Sigmoid colon (tissue), 7 donors: ENCODE results near the gene ZNF319. TPM values are rescaled to one million over a fixed set of nuclear protein-coding genes. Genes with fewer than 3 reads are reported as not detected.

ENCODE experiments used
- DNase-seq: peaks from one replicate; pipeline ENCODE4 v3.0.0-alpha.2; 2019
- H3K27ac ChIP-seq, 4 donors: fragments of 200-600 bp; sonication (generic); one replicate each; pipeline ENCODE4 v1.5.1; 2016 to 2019; ENCODE audit warnings: mild to moderate bottlenecking in 1 of 4
- H3K27me3 ChIP-seq, 3 donors: fragments of 200-600 bp; sonication (generic); one replicate each; pipeline ENCODE4 v1.5.1; 2019; ENCODE audit warnings: mild to moderate bottlenecking in 1 of 3
- H3K36me3 ChIP-seq, 4 donors: fragments of 200-600 bp; sonication (generic); one replicate each; pipeline ENCODE4 v1.5.1; 2016 to 2019
- H3K4me1 ChIP-seq, 4 donors: fragments of 200-600 bp; sonication (generic); one replicate each; pipeline ENCODE4 v1.5.1; 2017 to 2019
- H3K4me3 ChIP-seq, 4 donors: fragments of 200-600 bp; sonication (generic); one replicate each; pipeline ENCODE4 v1.5.1; 2017 to 2019; ENCODE audit warnings: mild to moderate bottlenecking in 2 of 4, moderate library complexity in 1 of 4
- H3K9me3 ChIP-seq, 4 donors: fragments of 200-600 bp in 3 of 4; sonication (generic) in 3 of 4; one replicate each; pipeline versions ENCODE4 v1.5.1 to v1.6.1; 2013 to 2019
- EP300 ChIP-seq, 4 donors: sonication (generic); formaldehyde crosslinking; IDR thresholded peaks; one replicate each; pipeline ENCODE4 v1.6.1; 2017; ENCODE audit warnings: antibody characterized with exemption in 4 of 4
- POLR2A ChIP-seq, 2 donors: fragments of 450-650 bp; IDR thresholded peaks; one replicate each; pipeline ENCODE4 v1.6.1; 2016; ENCODE audit warnings: antibody characterized with exemption in 2 of 2, mild to moderate bottlenecking in 2 of 2, moderate library complexity in 2 of 2
- POLR2AphosphoS5 ChIP-seq, 4 donors: sonication (generic); formaldehyde crosslinking; IDR thresholded peaks; one replicate each; pipeline ENCODE4 v1.6.1; 2017; ENCODE audit warnings: antibody characterized with exemption in 4 of 4
- WGBS, 2 donors: extraction: QIAGEN DNeasy Blood & Tissue Kit; methylation state at CpG; one replicate each; pipeline ENCODE4 v1.1.7; 2013; 5-methylcytosine and 5-hydroxymethylcytosine counted together
- intact Hi-C: fragments of 100-400 bp; cut with DNase I; formaldehyde crosslinking; loops from one replicate; pipeline ENCODE4 v1.15.1; 2023
- polyA plus RNA-seq, 3 donors: library from polyadenylated mRNA; stranded (reverse); fragments of 200-250 nt; gene quantifications; one replicate each; pipeline ENCODE4 v1.2.3, GENCODE V29; 2013
- total RNA-seq, 4 donors: library from RNA; depleted of rRNA; stranded (reverse); fragments of >200 nt; gene quantifications; one replicate each; pipeline ENCODE4 v1.1.0, GENCODE V29; 2016
- TF ChIP-seq, protein P1 (sequence below), 4 experiments: fragments of 450-650 bp in 3 of 4; fragments of 200-600 bp in 1 of 4; IDR thresholded peaks; one replicate each; pipeline ENCODE4 v1.5.1; 2016 to 2019; ENCODE audit warnings: antibody characterized with exemption in 4 of 4, mild to moderate bottlenecking in 3 of 4, moderate library complexity in 2 of 4
- donor health status: healthy with polysubstance abuse.
- donor health status: Bipolar disorder and iron deficiency.
- donor health status: healthy.

The ZNF319 gene
- total and polyA plus RNA-seq, 7 donors: 1.2 to 5.7 (median 4.8) TPM

DNA sequence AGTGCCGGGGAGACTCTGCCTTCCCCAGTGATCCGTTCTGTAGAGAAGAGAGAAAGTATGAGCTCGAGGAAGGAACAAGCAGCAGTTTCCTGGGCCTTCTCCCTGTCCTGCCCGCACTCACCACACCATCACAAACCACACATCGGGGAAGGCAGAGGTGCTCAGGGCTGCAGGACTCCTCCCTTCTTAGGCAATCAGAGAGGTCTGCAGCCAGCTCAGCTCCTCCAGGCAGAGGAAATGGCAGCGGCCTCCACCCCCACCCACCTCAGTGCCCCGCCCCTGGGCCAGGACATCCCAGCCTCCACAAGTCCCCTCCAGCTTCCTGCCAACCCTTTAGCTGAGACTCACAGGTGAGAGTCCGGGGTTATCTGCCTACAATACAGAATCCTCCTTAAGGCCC lies 2.0 kb downstream of the ZNF319 start:
- no peak for DNase-seq
- WGBS, 2 donors: 59 to 68% methylated on average over 8 of the region's 8 CpGs
- Histone ChIP-seq H3K36me3 (peaks cover 7 to 54% (median 29%) of the 10 kb centered on the region in 4 donors), H3K9me3 (no peaks in the 10 kb centered on the region), H3K27me3 (no peaks in the 10 kb centered on the region), H3K4me3 (no peak overlapping the region), H3K4me1 (peaks cover 0 to 53% (median 28%) of the 10 kb centered on the region in 4 donors), H3K27ac (peak overlapping the region in 1 of 4 donors; percentile 11)
- TF ChIP-seq POLR2AphosphoS5 (IDR thresholded peaks at IDR 0.05) (no peak), POLR2A (IDR thresholded peaks at IDR 0.05) (no peak), EP300 (IDR thresholded peaks at IDR 0.05) (no peak)
- TF ChIP-seq, protein P1, sequence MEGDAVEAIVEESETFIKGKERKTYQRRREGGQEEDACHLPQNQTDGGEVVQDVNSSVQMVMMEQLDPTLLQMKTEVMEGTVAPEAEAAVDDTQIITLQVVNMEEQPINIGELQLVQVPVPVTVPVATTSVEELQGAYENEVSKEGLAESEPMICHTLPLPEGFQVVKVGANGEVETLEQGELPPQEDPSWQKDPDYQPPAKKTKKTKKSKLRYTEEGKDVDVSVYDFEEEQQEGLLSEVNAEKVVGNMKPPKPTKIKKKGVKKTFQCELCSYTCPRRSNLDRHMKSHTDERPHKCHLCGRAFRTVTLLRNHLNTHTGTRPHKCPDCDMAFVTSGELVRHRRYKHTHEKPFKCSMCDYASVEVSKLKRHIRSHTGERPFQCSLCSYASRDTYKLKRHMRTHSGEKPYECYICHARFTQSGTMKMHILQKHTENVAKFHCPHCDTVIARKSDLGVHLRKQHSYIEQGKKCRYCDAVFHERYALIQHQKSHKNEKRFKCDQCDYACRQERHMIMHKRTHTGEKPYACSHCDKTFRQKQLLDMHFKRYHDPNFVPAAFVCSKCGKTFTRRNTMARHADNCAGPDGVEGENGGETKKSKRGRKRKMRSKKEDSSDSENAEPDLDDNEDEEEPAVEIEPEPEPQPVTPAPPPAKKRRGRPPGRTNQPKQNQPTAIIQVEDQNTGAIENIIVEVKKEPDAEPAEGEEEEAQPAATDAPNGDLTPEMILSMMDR (IDR thresholded peaks at IDR 0.05): no peak
- intact Hi-C loops: no loop called here

DNA sequence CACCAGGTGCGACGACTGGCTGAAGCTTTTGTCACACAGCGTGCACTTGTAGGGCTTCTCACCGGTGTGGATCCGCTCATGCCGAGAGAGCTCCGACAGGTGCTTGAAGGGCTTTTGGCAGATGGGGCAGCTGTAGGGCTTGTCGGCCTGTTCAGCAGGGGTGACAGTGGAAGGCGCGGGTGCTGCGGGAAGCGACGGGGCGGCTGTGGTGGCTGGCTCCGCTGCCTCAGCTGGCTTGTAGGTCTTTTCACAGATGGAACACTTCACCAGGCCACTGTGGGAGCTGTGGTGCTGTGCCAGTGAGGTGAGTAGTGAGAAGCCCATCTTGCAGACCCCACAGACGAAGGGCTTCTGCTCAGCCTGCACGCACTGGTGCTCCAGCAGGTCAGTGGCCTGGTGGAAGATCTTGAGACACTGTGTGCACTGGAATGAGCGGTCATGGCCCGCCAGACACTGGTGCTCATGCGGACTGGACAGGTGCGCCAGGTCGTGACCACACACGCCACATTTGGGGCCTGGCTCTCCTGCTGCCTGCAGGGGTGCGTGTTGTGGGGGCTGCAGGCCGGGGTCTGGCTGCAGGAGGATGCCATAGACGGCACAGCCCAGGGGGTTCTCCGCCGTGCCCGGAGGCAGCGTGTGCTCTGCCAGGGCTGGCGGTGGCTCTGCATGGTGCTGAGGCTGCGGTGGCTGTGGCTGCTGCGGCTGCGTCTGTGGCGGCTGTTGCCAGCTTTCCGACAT lies 2.8 kb downstream of the ZNF319 start:
- DNase-seq: no peak
- Histone ChIP-seq H3K27me3 (no peaks in the 10 kb centered on the region), H3K4me1 (peaks cover 0 to 53% (median 28%) of the 10 kb centered on the region in 4 donors), H3K9me3 (no peaks in the 10 kb centered on the region), H3K27ac (no peak overlapping the region), H3K4me3 (no peak overlapping the region), H3K36me3 (peaks cover 7 to 46% (median 27%) of the 10 kb centered on the region in 4 donors)
- no peak for TF ChIP-seq EP300 (IDR thresholded peaks at IDR 0.05)
- TF ChIP-seq POLR2AphosphoS5 (IDR thresholded peaks at IDR 0.05): no peak
- TF ChIP-seq POLR2A (IDR thresholded peaks at IDR 0.05): no peak
- TF ChIP-seq, protein P1 (IDR thresholded peaks at IDR 0.05): no peak
- intact Hi-C loops: no loop called here
- WGBS, 2 donors: 96% methylated on average over 36 of the region's 36 CpGs

DNA sequence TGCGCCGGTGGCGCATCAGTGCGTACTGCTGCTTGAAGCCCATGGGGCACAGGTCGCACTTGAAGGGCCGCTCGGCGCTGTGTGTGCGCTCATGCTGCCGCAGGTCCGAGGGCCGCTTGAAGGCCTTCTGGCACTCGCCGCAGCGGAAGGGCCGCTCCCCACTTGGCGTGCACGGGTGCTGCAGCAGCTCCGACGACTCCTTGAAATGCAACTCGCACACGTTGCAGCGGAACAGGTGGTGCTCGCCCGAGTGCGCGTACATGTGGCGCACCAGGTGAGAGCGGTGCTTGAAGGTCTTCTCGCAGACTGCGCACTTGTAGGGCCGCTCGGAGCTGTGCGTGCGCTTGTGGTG lies 3.3 kb downstream of the ZNF319 start:
- H3K4me1 ChIP-seq: peaks cover 0 to 51% (median 28%) of the 10 kb centered on the region in 4 donors
- intact Hi-C loops: no loop called here
- no peak overlapping the region for H3K4me3 ChIP-seq
- H3K27ac ChIP-seq: no peak overlapping the region
- H3K9me3 ChIP-seq: no peaks in the 10 kb centered on the region
- no peak for DNase-seq
- peaks cover 7 to 43% (median 27%) of the 10 kb centered on the region in 4 donors for H3K36me3 ChIP-seq
- no peaks in the 10 kb centered on the region for H3K27me3 ChIP-seq
- 97 to 98% methylated on average over 35 of the region's 35 CpGs for WGBS, 2 donors
- TF ChIP-seq POLR2A (IDR thresholded peaks at IDR 0.05) (no peak), POLR2AphosphoS5 (IDR thresholded peaks at IDR 0.05) (no peak), EP300 (IDR thresholded peaks at IDR 0.05) (no peak)
- TF ChIP-seq, protein P1 (IDR thresholded peaks at IDR 0.05): no peak

DNA sequence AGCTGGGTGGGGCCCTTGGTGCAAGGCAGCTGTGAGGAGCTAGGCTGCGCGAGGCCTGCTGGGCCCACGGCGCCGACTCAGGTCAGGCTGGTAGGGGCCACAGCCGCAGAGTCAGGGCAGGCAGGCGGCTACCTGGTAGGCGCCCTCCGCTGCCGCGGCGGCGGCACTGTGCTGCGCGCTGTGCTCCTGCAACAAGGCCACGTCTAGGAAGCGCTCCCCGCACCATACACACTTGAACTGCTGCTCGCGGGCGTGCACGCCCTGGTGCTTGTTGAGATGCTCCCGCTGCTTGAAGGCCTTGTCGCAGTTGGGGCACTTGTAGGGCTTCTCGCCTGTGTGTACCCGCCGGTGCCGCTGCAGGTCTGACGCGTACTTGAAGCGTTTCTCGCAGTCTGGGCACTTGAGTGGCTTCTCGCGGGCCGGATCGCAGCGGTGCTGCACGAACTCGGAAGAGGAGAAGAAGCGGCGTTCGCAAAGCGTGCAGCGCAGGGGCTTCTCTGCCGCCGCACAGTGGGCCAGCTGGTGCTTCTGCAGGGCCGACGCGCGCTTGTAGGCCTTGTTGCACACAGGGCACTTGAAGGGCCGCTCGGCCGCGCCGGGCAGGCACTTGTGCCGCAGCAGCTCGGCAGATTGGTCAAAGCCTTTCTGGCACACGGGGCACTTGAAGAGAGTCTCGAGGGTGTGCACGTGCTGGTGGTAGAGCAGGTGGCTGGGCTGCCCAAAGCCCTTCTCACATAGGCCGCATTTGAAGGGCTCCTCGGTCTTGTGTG lies 3.9 kb downstream of the ZNF319 start:
- H3K9me3 ChIP-seq: no peaks in the 10 kb centered on the region
- WGBS, 2 donors: 97 to 98% methylated on average over 62 of the region's 62 CpGs
- TF ChIP-seq POLR2AphosphoS5 (IDR thresholded peaks at IDR 0.05): no peak
- TF ChIP-seq EP300 (IDR thresholded peaks at IDR 0.05): no peak
- no peak for DNase-seq
- H3K27me3 ChIP-seq: no peaks in the 10 kb centered on the region
- H3K4me1 ChIP-seq: peaks cover 0 to 45% (median 23%) of the 10 kb centered on the region in 4 donors
- peaks cover 7 to 43% (median 27%) of the 10 kb centered on the region in 4 donors for H3K36me3 ChIP-seq
- H3K27ac ChIP-seq: no peak overlapping the region
- intact Hi-C loops: no loop called here
- no peak overlapping the region for H3K4me3 ChIP-seq

DNA sequence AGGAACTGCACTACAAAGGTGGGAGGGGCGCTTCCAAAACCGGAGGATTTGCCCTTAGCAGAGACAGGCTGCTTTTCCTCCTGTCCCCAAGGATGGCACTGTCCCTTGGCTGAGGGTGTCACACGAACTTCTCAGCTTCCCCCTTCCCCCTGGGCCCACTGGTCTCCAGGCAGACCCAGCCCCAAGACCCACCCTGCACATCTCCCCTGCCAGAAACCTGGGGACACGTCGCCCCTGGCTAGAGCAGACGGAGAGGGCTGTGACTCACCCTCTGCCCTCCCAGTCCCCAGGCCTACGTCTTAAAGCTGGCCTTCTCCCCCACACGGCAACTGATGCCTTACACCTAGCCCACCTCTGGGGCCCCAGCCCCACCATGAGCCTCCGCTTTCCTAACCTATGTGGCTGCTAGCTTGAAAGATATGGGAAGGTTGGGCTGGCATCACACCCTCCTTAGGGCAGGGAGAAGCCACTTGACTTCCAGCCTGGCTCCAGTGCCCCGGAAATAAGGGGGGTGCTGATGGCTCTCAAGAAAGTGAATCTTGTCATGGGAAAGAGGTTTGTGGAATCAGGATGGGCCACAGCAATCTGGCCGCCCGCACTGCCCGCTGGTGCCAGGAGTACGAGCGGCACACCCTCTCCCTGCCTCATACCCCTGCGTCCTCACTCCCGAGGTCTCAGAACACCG lies 4.6 kb downstream of the ZNF319 start:
- peaks cover 7 to 43% (median 27%) of the 10 kb centered on the region in 4 donors for H3K36me3 ChIP-seq
- DNase-seq: no peak
- 93 to 94% methylated on average over 18 of the region's 18 CpGs for WGBS, 2 donors
- no peak overlapping the region for H3K4me3 ChIP-seq
- no peak overlapping the region for H3K27ac ChIP-seq
- H3K4me1 ChIP-seq: peaks cover 0 to 40% (median 21%) of the 10 kb centered on the region in 4 donors
- TF ChIP-seq EP300 (IDR thresholded peaks at IDR 0.05): no peak
- TF ChIP-seq, protein P1 (IDR thresholded peaks at IDR 0.05): no peak
- no peak for TF ChIP-seq POLR2A (IDR thresholded peaks at IDR 0.05)
- intact Hi-C loops: no loop called here
- H3K27me3 ChIP-seq: no peaks in the 10 kb centered on the region
- no peaks in the 10 kb centered on the region for H3K9me3 ChIP-seq
